ENCODE measurements around the gene LHX3.

LHX3 gene

GRCh38 chr9:136160381-136160841, 44.5 kb downstream of the LHX3 start:
- no peak for DNase-seq (ENCODE audit: low read depth)
- no peak for TF ChIP-seq CTCF (IDR thresholded peaks at IDR 0.05; ENCODE audit: control insufficient read depth, insufficient read depth, low read depth, low read length, missing control alignments)
- H3K4me3 ChIP-seq (ENCODE audit: control insufficient read depth, low read depth, low read length), result no peak overlapping the region

- no peak for DNase-seq (ENCODE audit: low read depth)
- no peak overlapping the region for H3K4me3 ChIP-seq (ENCODE audit: control insufficient read depth, low read depth, low read length)
- TF ChIP-seq CTCF (IDR thresholded peaks at IDR 0.05; ENCODE audit: control insufficient read depth, insufficient read depth, low read depth, low read length, missing control alignments), result no peak
Measured at GRCh38 chr9:136159851-136160250, 45.1 kb downstream of the LHX3 start.

- H3K4me3 ChIP-seq (ENCODE audit: control insufficient read depth, low read depth, low read length), result no peak overlapping the region
- no peak for DNase-seq (ENCODE audit: low read depth)
- no peak for TF ChIP-seq CTCF (IDR thresholded peaks at IDR 0.05; ENCODE audit: control insufficient read depth, insufficient read depth, low read depth, low read length, missing control alignments)
Measured at GRCh38 chr9:136157477-136158265, 47.3 kb downstream of the LHX3 start.

GRCh38 chr9:136156209-136157120, 48.5 kb downstream of the LHX3 start:
- no peak for DNase-seq (ENCODE audit: low read depth)
- TF ChIP-seq CTCF (IDR thresholded peaks at IDR 0.05; ENCODE audit: control insufficient read depth, insufficient read depth, low read depth, low read length, missing control alignments), result no peak
- H3K4me3 ChIP-seq (ENCODE audit: control insufficient read depth, low read depth, low read length), result no peak overlapping the region

GRCh38 chr9:136155576-136155975, 49.4 kb downstream of the LHX3 start:
- no peak overlapping the region for H3K4me3 ChIP-seq (ENCODE audit: control insufficient read depth, low read depth, low read length)
- no peak for TF ChIP-seq CTCF (IDR thresholded peaks at IDR 0.05; ENCODE audit: control insufficient read depth, insufficient read depth, low read depth, low read length, missing control alignments)
- DNase-seq (ENCODE audit: low read depth), result no peak

GRCh38 chr9:136154943-136155342, 50.0 kb downstream of the LHX3 start:
- no peak overlapping the region for H3K4me3 ChIP-seq (ENCODE audit: control insufficient read depth, low read depth, low read length)
- no peak for DNase-seq (ENCODE audit: low read depth)
- TF ChIP-seq CTCF (IDR thresholded peaks at IDR 0.05; ENCODE audit: control insufficient read depth, insufficient read depth, low read depth, low read length, missing control alignments), result no peak

Data from AG09309 (cell line).